ENCODE measurements around the gene PLXNA4.

DNA sequence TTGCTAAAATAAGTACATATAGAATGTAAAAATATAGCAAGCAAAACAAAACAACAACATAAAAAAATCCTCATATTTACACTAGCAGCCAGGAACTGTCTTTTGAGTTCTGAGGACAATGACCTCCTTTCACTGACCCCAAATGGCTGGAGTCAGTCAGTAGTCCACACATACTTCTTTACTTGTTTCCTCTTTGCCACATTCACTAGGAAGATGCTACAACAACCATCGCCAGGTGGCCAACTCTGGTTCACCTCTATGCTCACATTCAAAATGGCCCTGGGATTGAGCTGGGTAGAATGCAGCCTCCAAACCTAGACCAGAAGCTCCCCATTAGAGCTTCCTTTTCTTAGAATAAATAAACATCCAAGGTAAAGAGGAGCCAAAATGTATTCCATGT, 356.2 kb downstream of the PLXNA4 start:
- no peak for TF ChIP-seq EZH2 (IDR thresholded peaks at IDR 0.05; ENCODE audit: low read length)
- TF ChIP-seq, protein P1, sequence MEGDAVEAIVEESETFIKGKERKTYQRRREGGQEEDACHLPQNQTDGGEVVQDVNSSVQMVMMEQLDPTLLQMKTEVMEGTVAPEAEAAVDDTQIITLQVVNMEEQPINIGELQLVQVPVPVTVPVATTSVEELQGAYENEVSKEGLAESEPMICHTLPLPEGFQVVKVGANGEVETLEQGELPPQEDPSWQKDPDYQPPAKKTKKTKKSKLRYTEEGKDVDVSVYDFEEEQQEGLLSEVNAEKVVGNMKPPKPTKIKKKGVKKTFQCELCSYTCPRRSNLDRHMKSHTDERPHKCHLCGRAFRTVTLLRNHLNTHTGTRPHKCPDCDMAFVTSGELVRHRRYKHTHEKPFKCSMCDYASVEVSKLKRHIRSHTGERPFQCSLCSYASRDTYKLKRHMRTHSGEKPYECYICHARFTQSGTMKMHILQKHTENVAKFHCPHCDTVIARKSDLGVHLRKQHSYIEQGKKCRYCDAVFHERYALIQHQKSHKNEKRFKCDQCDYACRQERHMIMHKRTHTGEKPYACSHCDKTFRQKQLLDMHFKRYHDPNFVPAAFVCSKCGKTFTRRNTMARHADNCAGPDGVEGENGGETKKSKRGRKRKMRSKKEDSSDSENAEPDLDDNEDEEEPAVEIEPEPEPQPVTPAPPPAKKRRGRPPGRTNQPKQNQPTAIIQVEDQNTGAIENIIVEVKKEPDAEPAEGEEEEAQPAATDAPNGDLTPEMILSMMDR (optimal IDR thresholded peaks at IDR 0.05 in 1 of 3, IDR thresholded peaks at IDR 0.05 in 1 of 3, conservative IDR thresholded peaks at IDR 0.05 in 1 of 3; ENCODE audit: extremely low read depth in 1 of 3, insufficient read depth in 2 of 3, low read length in 3 of 3) = no peak

Measured in keratinocyte (primary cell).